GM21528 (cell line): Measurements from ENCODE around the gene NCOR2.

Experiments used
- ATAC-seq: cut with Tn5 transposase; IDR thresholded peaks from one replicate; pipeline ENCODE4 v1.9.1; 2021; ENCODE audit warnings: mild to moderate bottlenecking, moderate library complexity; ENCODE audit not compliant: unreplicated experiment, low FRiP score

NCOR2 gene

DNA sequence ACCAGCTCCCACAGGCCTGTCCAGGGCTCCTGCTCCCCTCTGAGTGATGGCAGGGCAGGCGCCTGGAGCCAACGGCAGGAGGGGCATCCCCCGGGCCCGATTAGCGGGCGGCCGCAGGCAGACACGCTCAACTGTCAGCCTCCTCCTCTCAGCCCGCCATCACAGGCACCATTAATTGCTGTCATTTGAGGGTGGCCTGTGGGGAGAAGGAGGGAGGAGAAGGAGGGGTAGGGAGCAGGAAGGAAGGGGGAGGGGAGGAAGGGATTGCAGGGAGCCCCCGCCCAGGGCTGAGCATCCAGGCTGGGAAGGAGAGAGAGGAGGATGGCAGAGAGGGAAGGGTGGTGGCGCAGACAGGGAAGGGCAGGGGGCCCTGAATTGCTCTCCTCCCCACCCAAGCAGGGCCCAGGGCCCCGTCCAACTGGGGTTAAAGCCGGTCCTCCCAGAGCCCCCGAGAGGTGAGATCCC, 36.1 kb downstream of the NCOR2 start:
- no peak for ATAC-seq

GRCh38 chr12:124530637-124531263, 36.7 kb downstream of the NCOR2 start:
- no peak for ATAC-seq

DNA sequence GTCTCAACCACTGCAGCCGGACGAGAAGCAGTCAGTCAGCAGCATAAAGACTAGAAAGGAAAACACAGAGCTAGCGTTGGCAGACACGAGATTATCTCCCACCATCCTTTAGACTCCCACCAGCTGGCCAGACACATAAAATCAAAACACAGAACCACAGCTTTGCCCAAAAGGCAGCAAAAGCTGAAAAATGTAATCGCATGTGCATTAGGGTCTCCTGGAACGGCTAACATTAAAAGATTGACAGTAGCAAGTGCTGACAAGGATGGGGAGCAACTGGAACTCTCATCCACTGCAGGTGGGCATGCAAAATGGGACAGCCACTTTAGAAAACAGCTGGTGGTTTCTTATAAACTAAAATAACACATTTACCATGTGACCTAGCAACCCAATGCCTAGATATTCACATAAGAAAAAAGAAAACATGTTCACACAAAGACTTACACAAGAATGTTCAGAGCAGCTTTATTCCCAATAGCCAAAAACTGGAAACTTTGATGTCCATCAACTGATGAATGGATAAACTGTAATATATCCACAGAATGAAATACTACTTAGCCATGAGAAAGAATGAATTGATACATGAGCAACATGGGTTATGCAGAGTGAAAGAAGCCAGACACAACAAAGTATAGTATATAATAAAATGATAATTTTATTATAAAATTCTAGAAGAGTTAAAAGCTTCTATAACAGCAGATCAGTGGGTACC, 37.7 kb downstream of the NCOR2 start:
- ATAC-seq: no peak

GRCh38 chr12:124527861-124528561, 39.4 kb downstream of the NCOR2 start:
- ATAC-seq: no peak

- no peak for ATAC-seq
Observed at GRCh38 chr12:124525927-124526692, 41.3 kb downstream of the NCOR2 start.

GRCh38 chr12:124525455-124525854, 42.0 kb downstream of the NCOR2 start:
- ATAC-seq: no peak

DNA sequence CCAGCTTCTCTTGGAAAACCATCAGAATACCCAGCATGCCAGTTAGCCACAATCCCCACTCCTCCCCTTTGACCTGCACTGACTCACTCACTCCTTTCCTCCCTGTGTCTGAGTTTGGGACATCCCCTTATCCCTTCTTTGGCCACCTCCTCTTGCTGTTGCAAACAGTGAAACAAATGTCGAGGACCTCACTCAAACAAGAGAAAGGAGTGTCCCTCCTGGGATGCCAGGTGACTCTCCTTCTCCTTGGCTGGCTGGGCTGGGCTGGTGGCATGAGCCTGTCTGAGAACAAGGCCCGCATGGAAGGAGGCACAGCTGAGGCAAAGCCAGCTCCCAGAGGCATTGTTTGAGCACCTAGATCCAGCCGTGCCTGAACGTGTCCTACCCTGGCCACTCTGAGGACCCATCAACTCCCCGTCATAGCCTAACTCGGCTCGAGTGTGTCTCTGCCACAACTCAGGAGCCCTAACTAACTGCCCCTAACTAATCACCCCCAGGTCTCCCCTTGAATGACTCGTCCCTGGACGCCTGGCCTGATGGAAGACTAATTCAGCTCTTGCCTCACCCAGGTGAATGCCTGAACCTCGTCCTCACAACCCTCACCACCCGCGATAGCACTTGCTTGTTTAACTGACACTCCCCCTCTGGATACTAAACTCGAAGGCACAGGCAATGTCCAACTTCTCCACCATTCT, 43.0 kb downstream of the NCOR2 start:
- ATAC-seq: no peak

DNA sequence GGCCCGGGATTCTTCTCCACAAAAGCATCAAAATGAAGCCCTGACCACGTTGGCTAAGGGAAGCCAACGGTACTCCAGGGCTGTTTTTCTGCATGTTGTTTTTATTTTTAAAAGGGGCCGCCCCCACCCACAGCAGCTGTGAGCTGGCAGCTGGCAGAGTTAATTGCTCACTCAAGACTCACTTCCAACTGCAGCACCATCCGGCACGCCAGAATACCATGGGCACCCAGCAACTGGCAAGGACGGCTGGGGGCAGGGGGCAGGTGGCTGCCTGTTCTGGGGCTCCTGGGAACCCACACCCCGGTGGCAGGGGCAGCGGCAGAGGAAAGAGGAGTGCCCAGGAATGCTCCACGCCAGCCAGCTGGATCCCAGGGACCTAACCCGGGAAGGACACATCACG, 44.3 kb downstream of the NCOR2 start:
- no peak for ATAC-seq

DNA sequence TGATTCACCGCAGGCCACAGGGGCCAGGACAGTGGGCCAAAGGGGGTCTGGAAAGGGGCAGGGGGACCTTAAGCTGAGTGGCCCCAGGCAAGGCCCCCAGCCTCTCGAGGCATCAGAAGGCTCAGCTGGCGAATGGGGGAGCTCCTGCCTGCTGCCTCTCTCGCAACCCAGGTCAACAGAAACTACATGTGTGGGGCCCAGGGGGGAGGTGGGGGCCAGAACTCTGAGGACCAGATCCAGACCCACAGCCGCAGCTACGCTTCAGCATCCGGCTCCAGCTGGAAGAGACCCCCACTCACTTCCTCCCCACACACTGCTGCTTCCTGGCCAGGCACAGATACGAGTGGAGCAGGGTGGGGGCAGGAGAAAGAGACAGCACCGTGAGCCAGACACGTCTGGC, 46.5 kb downstream of the NCOR2 start:
- ATAC-seq: no peak

DNA sequence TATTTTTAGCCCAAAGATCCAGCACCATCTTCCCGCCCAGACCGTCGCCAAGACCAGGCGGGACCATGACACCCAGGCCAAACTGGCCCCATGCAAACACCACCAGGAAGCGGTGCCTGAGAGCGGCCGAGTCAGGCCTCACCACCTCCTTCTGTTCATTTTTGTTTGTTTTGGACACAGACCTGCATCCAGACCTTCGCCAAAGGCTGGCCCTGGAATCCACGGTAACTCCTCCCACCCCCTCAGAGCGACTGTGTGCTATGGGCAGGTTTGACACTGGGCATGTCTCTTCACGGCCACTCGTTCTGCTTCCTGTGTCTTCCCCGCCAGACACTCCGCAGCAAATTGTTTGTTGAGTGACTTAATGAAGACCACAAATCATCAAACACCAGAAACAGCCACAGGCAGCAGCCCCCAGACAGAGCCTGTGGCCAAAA, 47.1 kb downstream of the NCOR2 start:
- ATAC-seq: no peak

DNA sequence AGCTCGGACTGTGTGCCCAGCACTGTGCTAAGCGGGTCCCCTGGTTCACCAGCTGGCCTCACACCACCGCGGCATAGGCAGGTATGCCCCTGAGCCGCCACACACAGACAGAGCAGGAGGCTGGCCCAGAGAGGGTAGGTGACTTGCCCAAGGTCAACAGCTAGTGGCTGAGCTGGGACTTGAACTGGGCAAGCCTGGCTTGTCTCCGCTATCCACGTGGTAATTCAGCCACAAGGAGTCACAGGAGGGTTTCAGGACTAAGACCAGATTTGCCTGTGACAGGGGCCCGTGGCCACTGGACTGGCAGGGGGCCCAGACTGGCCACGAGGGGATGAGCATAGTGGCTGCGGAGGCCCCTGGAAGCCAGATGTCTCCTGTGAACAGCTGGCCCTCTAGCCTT, 47.7 kb downstream of the NCOR2 start:
- no peak for ATAC-seq

GRCh38 chr12:124518051-124518932, 49.1 kb downstream of the NCOR2 start:
- no peak for ATAC-seq
